ENCODE measurements around the gene COL26A1. TPM values are rescaled to one million over a fixed set of nuclear protein-coding genes. Genes with fewer than 3 reads are reported as not detected.

COL26A1 gene
- total RNA-seq, 2 donors from 2014 or later, result not detected

DNA sequence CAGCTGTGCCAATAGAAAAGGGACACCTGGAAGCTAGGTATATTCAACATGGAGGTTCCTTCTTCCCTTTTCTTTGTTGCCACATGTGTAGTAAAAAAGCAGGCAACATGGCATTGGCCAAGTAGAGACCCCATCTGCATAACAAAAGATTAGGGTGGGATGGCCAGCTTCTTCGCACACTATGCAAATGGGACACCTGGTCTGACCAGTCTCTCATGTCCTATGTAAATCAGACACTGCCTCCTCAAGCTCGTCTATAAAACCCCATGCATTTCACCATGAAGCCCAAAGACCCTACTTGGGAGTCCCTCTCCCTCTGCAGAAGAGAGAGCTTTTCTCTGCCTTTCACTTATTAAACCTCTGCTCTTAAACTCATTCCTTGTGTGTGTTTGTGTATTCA, 212.5 kb downstream of the COL26A1 start:
- no peak overlapping the region for H3K27ac ChIP-seq
- no peaks in the 10 kb centered on the region for H3K4me1 ChIP-seq
- no peak overlapping the region for H3K4me3 ChIP-seq
- TF ChIP-seq, protein P1, sequence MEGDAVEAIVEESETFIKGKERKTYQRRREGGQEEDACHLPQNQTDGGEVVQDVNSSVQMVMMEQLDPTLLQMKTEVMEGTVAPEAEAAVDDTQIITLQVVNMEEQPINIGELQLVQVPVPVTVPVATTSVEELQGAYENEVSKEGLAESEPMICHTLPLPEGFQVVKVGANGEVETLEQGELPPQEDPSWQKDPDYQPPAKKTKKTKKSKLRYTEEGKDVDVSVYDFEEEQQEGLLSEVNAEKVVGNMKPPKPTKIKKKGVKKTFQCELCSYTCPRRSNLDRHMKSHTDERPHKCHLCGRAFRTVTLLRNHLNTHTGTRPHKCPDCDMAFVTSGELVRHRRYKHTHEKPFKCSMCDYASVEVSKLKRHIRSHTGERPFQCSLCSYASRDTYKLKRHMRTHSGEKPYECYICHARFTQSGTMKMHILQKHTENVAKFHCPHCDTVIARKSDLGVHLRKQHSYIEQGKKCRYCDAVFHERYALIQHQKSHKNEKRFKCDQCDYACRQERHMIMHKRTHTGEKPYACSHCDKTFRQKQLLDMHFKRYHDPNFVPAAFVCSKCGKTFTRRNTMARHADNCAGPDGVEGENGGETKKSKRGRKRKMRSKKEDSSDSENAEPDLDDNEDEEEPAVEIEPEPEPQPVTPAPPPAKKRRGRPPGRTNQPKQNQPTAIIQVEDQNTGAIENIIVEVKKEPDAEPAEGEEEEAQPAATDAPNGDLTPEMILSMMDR (IDR thresholded peaks at IDR 0.05), result no peak
- H3K36me3 ChIP-seq, result no peaks in the 10 kb centered on the region
- no peak for DNase-seq (ENCODE audit: low spot score)
- peaks cover 7 to 40% of the 10 kb centered on the region in 2 donors for H3K9me3 ChIP-seq
- no peaks in the 10 kb centered on the region for H3K27me3 ChIP-seq

DNA sequence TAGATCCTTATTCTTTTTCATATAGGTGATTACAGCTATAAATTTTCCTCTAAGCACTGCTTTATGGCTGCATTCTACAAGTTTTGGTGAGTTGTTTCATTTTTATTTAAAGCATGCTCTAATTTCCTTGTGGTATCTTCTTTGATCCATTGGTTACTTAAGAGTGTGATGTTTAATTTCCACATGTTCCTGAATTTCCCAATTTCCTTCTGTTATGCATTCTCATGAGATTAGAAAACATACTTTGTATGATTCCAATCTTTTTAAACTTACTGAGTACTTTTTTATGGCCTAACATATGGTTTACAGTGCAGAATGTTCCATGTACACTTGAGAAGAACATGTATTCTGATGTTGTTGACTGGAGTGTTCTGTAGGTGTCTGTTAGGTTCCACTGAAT, 213.0 kb downstream of the COL26A1 start:
- Histone ChIP-seq H3K4me3 (no peak overlapping the region), H3K27me3 (no peaks in the 10 kb centered on the region), H3K9me3 (peaks cover 7 to 35% of the 10 kb centered on the region in 2 donors), H3K4me1 (no peaks in the 10 kb centered on the region), H3K27ac (no peak overlapping the region), H3K36me3 (no peaks in the 10 kb centered on the region)
- TF ChIP-seq, protein P1 (IDR thresholded peaks at IDR 0.05), result no peak
- no peak for DNase-seq (ENCODE audit: low spot score)

DNA sequence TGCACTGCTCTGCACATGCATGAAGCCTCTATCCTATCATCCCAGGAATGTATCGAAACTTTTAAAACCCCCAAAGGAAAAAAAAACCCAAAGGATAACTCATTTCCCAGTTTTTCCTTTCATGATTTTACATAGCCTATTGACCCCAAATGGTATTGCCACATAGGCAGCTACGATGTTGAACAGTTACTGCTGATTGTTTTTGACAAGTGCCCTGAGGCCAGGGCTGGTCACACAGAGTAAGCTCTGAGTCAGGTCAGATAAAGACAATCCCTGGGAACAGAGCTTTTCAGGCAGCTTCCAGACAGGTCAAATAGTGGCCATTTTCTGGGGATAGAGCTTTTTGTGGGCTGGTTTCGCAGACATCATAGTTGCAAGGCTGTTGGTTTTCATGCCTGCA, 214.3 kb downstream of the COL26A1 start:
- DNase-seq (ENCODE audit: low spot score), result no peak
- H3K36me3 ChIP-seq, result no peaks in the 10 kb centered on the region
- H3K27ac ChIP-seq, result no peak overlapping the region
- H3K4me1 ChIP-seq, result no peaks in the 10 kb centered on the region
- no peak overlapping the region for H3K4me3 ChIP-seq
- TF ChIP-seq, protein P1 (IDR thresholded peaks at IDR 0.05), result no peak
- no peaks in the 10 kb centered on the region for H3K27me3 ChIP-seq
- H3K9me3 ChIP-seq, result peaks cover 6 to 23% of the 10 kb centered on the region in 2 donors

DNA sequence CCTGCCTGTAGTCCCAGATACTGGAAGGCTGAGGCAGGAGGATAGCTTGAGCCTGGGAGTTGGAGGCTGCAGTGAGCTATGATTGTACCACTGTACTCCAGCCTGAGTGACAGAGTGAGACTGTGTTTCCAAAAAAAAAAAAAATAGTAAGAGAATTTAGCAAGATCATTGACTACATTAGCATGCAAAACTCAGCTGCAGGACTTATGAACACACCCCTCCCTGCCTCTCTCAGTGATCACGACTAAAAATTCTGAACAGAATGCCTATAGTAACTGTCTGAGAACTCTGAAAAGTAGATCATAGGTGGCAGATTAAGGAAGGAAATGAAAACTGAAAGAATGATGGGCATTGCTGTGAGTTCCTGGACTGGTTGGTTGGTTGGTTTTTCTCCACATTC, 215.9 kb downstream of the COL26A1 start:
- Histone ChIP-seq H3K4me1 (no peaks in the 10 kb centered on the region), H3K36me3 (no peaks in the 10 kb centered on the region), H3K9me3 (peaks cover 0 to 12% of the 10 kb centered on the region in 2 donors), H3K27ac (no peak overlapping the region), H3K27me3 (no peaks in the 10 kb centered on the region), H3K4me3 (no peak overlapping the region)
- TF ChIP-seq, protein P1 (IDR thresholded peaks at IDR 0.05), result no peak
- DNase-seq (ENCODE audit: low spot score), result no peak

DNA sequence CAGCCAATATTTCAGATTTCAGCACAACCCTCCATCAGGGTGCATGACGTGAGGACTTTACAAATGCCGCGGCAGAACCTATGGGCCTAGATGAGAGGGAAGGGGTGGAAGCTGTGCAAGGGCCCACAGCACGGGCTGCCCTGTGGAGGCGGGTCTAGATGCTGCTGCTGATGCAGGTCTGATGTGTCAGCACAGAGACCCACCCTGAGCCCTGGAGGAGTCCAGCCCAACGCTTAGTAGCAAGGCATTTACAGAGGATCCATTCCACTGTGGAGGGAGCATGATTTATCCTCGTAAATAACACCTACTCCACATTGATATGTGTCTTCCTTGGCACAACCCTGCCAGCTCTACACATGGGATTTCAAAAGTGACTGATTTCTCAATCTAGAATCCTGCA, 217.9 kb downstream of the COL26A1 start:
- no peaks in the 10 kb centered on the region for H3K4me1 ChIP-seq
- H3K27me3 ChIP-seq, result no peaks in the 10 kb centered on the region
- TF ChIP-seq, protein P1 (IDR thresholded peaks at IDR 0.05), result no peak
- no peak overlapping the region for H3K27ac ChIP-seq
- DNase-seq (ENCODE audit: low spot score), result no peak
- peaks cover 0 to 13% of the 10 kb centered on the region in 2 donors for H3K9me3 ChIP-seq
- H3K4me3 ChIP-seq, result no peak overlapping the region
- no peaks in the 10 kb centered on the region for H3K36me3 ChIP-seq

DNA sequence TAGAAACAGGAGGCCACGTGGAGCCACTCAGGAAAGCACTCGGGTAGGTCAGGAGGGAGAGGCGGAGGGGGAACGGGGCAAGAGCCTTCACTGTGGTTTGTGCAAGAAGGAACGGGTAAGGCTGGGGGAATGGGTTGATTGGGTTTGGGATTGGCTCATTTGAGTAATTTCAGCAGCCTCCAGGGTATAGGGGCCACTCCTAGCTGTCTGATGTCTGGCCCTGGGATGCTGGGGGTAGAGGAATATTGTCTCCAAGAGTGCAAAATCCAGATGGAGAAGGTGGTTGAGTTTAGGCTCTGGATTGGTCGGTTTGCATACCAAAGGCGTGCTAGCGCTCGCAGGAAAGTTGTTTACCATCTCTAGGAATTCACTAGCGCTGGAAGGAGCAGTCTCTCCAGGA, 219.2 kb downstream of the COL26A1 start:
- H3K27ac ChIP-seq, result no peak overlapping the region
- no peaks in the 10 kb centered on the region for H3K27me3 ChIP-seq
- no peaks in the 10 kb centered on the region for H3K4me1 ChIP-seq
- no peaks in the 10 kb centered on the region for H3K36me3 ChIP-seq
- H3K4me3 ChIP-seq, result no peak overlapping the region
- H3K9me3 ChIP-seq, result peaks cover 0 to 10% of the 10 kb centered on the region in 2 donors
- DNase-seq (ENCODE audit: low spot score), result no peak
- TF ChIP-seq, protein P1 (IDR thresholded peaks at IDR 0.05), result no peak

Data from right atrium auricular region (tissue), 2 donors.